HepG2 (cell line): ENCODE measurements around the gene TIPRL. TPM values are rescaled to one million over a fixed set of nuclear protein-coding genes. Genes with fewer than 3 reads are reported as not detected.

Source experiments
- ATAC-seq: fragments of 200-7000 bp; cut with Tn5 transposase; 3 replicates; pipeline ENCODE4 v1.9.1; 2020; ENCODE audit warnings: mild to moderate bottlenecking, moderate library complexity
- BruUV-seq: library from RNA; stranded (reverse); fragments of 400-500 nt; replicated peaks from 2 replicates; lab custom pipeline; 2021; lab: Mats Ljungman, UMichigan
- CTCF ChIA-PET: fragments of 300-600 bp; formaldehyde crosslinking; extraction: SDS; loops from one replicate; lab custom pipeline; 2021; ENCODE audit warnings: low total read pairs, inconsistent platforms, low intra/inter-chr PET ratio; lab: Yijun Ruan, JAX
- POLR2A ChIA-PET: fragments of 350-600 bp; sonication (Branson Sonifier 250); formaldehyde crosslinking; loops from one replicate; lab custom pipeline; 2020; ENCODE audit warnings: antibody characterized with exemption, inconsistent platforms; lab: Yijun Ruan, JAX
- DNase-seq: peaks from one replicate; pipeline ENCODE4 v3.0.0-alpha.2; 2015; ENCODE audit warnings: low spot score
- FAIRE-seq: peaks from 3 replicates; lab custom pipeline; 2011; peaks lifted over from hg19 to GRCh38; lab: Jason Lieb, UNC
- H2AFZ ChIP-seq: one replicate; pipeline ENCODE4 v1.6.1; 2011; ENCODE audit warnings: low read length, inconsistent platforms
- H3K27ac ChIP-seq: fragments of 300-600 bp; 3 replicates; pipeline ENCODE4 v1.8.0; 2011; ENCODE audit warnings: mixed run types, mild to moderate bottlenecking, mixed read lengths, low read length, inconsistent platforms; ENCODE audit not compliant: insufficient read depth; ENCODE audit errors: extremely low read length
- H3K27me3 ChIP-seq, 2 experiments: fragments of 200-600 bp in 1 of 2; 2 replicates in 1 of 2; 3 replicates in 1 of 2; pipeline versions ENCODE4 v1.6.0 to v1.8.0; 2011; ENCODE audit warnings: low read length in 2 of 2, mild to moderate bottlenecking in 2 of 2, moderate library complexity in 2 of 2, inconsistent platforms in 1 of 2; ENCODE audit not compliant: insufficient read depth in 2 of 2, control insufficient read depth in 1 of 2
- H3K36me3 ChIP-seq, 2 experiments: fragments of 200-600 bp in 1 of 2; replicated peaks in 1 of 2; 2 replicates in 1 of 2; 3 replicates in 1 of 2; pipeline versions ENCODE4 v1.5.1 to v1.8.0; 2011; ENCODE audit warnings: low read length in 2 of 2, inconsistent platforms in 1 of 2; ENCODE audit not compliant: insufficient read depth in 2 of 2, control insufficient read depth in 1 of 2
- H3K4me1 ChIP-seq: 2 replicates; pipeline ENCODE4 v1.5.1; 2012; ENCODE audit warnings: low read length, inconsistent platforms; ENCODE audit not compliant: insufficient read depth
- H3K4me2 ChIP-seq: 2 replicates; pipeline ENCODE4 v1.6.0; 2011; ENCODE audit warnings: low read depth, low read length, inconsistent platforms
- H3K4me3 ChIP-seq, 3 experiments: fragments of 200-600 bp in 1 of 3; sonication (generic), shearing (Covaris generic) in 1 of 3; replicated peaks in 1 of 3; 2 replicates each; pipeline ENCODE4 v1.5.1; 2011 to 2016; ENCODE audit warnings: low read length in 3 of 3, inconsistent platforms in 2 of 3, low read depth in 2 of 3, mild to moderate bottlenecking in 2 of 3, control low read depth in 1 of 3, mixed read lengths in 1 of 3; ENCODE audit not compliant: insufficient read depth in 1 of 3
- H3K79me2 ChIP-seq: one replicate; pipeline ENCODE4 v1.6.1; 2011; ENCODE audit warnings: low read length, inconsistent platforms; ENCODE audit not compliant: insufficient read depth
- H3K9ac ChIP-seq: 2 replicates; pipeline ENCODE4 v1.6.0; 2011; ENCODE audit warnings: mild to moderate bottlenecking, low read depth, low read length, inconsistent platforms; ENCODE audit not compliant: insufficient read depth
- H3K9me3 ChIP-seq: 2 replicates; pipeline ENCODE4 v1.5.1; 2012; ENCODE audit warnings: mild to moderate bottlenecking, low read length
- H4K20me1 ChIP-seq: 2 replicates; pipeline ENCODE4 v1.6.0; 2011; ENCODE audit warnings: inconsistent platforms, mild to moderate bottlenecking, low read length, moderate library complexity; ENCODE audit not compliant: insufficient read depth
- HIVEP1 ChIP-seq: sonication (generic); formaldehyde crosslinking; IDR thresholded peaks from 2 replicates; pipeline ENCODE4 v1.4.0; 2020; ENCODE audit warnings: mild to moderate bottlenecking, missing genetic modification reagents
- KDM5B ChIP-seq: sonication (generic); formaldehyde crosslinking; IDR thresholded peaks from 2 replicates; pipeline ENCODE4 v1.4.0; 2020; ENCODE audit warnings: missing genetic modification reagents, mild to moderate bottlenecking, borderline replicate concordance
- LCORL ChIP-seq, 2 experiments: fragments of 450-650 bp in 1 of 2; sonication (generic) in 1 of 2; formaldehyde crosslinking in 1 of 2; IDR thresholded peaks; 2 replicates each; pipeline versions ENCODE4 v1.5.0 to v1.6.1; 2017 to 2020; ENCODE audit warnings: antibody characterized with exemption in 1 of 2, missing genetic modification reagents in 1 of 2
- MTF2 ChIP-seq: sonication (generic); formaldehyde crosslinking; IDR thresholded peaks from 2 replicates; pipeline ENCODE4 v1.5.0; 2020; ENCODE audit warnings: missing genetic modification reagents, borderline replicate concordance
- PRPF4 ChIP-seq: fragments of 200-400 bp; formaldehyde crosslinking; IDR thresholded peaks from 2 replicates; pipeline ENCODE4 v1.6.1; 2016; ENCODE audit warnings: low read length, low read depth; ENCODE audit not compliant: poor library complexity, severe bottlenecking
- SOX6 ChIP-seq, 2 experiments: fragments of 450-650 bp in 1 of 2; sonication (generic) in 1 of 2; formaldehyde crosslinking in 1 of 2; IDR thresholded peaks; 2 replicates each; pipeline versions ENCODE4 v1.4.0 to v1.6.1; 2017 to 2020; ENCODE audit warnings: antibody characterized with exemption in 1 of 2, mild to moderate bottlenecking in 1 of 2, missing genetic modification reagents in 1 of 2
- ZIK1 ChIP-seq: sonication (generic); formaldehyde crosslinking; IDR thresholded peaks from 2 replicates; pipeline ENCODE4 v1.5.0; 2020; ENCODE audit warnings: mild to moderate bottlenecking, low read depth, missing genetic modification reagents, borderline replicate concordance
- ZSCAN21 ChIP-seq: sonication (generic); formaldehyde crosslinking; IDR thresholded peaks from 2 replicates; pipeline ENCODE4 v1.8.0; 2022; ENCODE audit warnings: mild to moderate bottlenecking, missing genetic modification reagents, moderate library complexity, borderline replicate concordance
- WGBS: methylation state at CpG from one replicate; pipeline ENCODE4 v1.1.6; 2017; ENCODE audit warnings: low lambda C conversion rate; 5-methylcytosine and 5-hydroxymethylcytosine counted together
- in situ Hi-C: cut with HindIII; loops from 2 replicates; pipeline ENCODE4 v1.10.0; 2017; ENCODE audit warnings: low pct_unique_long_range_greater_than_20kb; ENCODE audit not compliant: extremely low pct_ligation_motif_present
- intact Hi-C: fragments of 100-400 bp; cut with micrococcal nuclease; formaldehyde crosslinking; loops from one replicate; pipeline ENCODE4 v1.10.0; 2022; ENCODE audit not compliant: unreplicated experiment
- polyA plus RNA-seq, 8 experiments: library from polyadenylated mRNA; depleted of rRNA in 3 of 8; stranded (reverse) in 7 of 8; unstranded in 1 of 8; fragments of >200 nt; fragmentation: Illumina TruSeq in 4 of 8; extraction: Trizol in 4 of 8; gene quantifications; 2 replicates each; pipeline versions ENCODE4 v1.2.1 to v1.2.3, GENCODE V29; 2011 to 2016; ENCODE audit warnings: low read depth in 4 of 8, missing spikeins in 1 of 8, mixed read lengths in 1 of 8; ENCODE audit not compliant: insufficient read depth in 1 of 8
- total RNA-seq, 5 experiments: library from RNA; depleted of rRNA; stranded (reverse); fragments of >200 nt; fragmentation: Illumina TruSeq; extraction: Trizol; gene quantifications; 2 replicates each; pipeline ENCODE4 v1.2.3, GENCODE V29; 2016; ENCODE audit warnings: low read depth in 1 of 5
- TF ChIP-seq, protein P1 (sequence below): sonication (generic); formaldehyde crosslinking; IDR thresholded peaks from 2 replicates; pipeline ENCODE4 v1.4.0; 2020; ENCODE audit warnings: missing genetic modification reagents
- TF ChIP-seq, protein P2 (sequence below): sonication (generic); formaldehyde crosslinking; IDR thresholded peaks from 2 replicates; pipeline ENCODE4 v1.5.1; 2020; ENCODE audit warnings: missing genetic modification reagents, mild to moderate bottlenecking, borderline replicate concordance
- TF ChIP-seq, protein P3 (sequence below): sonication (generic); formaldehyde crosslinking; IDR thresholded peaks from 2 replicates; pipeline ENCODE4 v1.5.1; 2020; ENCODE audit warnings: mild to moderate bottlenecking, missing genetic modification reagents, moderate library complexity

Gene TIPRL
- total and polyA plus RNA-seq, 2 of the 13 experiments (the other 11 are each of a cell fraction or from before 2014, with no cell fraction given), result 10.1 to 22.8 TPM

DNA sequence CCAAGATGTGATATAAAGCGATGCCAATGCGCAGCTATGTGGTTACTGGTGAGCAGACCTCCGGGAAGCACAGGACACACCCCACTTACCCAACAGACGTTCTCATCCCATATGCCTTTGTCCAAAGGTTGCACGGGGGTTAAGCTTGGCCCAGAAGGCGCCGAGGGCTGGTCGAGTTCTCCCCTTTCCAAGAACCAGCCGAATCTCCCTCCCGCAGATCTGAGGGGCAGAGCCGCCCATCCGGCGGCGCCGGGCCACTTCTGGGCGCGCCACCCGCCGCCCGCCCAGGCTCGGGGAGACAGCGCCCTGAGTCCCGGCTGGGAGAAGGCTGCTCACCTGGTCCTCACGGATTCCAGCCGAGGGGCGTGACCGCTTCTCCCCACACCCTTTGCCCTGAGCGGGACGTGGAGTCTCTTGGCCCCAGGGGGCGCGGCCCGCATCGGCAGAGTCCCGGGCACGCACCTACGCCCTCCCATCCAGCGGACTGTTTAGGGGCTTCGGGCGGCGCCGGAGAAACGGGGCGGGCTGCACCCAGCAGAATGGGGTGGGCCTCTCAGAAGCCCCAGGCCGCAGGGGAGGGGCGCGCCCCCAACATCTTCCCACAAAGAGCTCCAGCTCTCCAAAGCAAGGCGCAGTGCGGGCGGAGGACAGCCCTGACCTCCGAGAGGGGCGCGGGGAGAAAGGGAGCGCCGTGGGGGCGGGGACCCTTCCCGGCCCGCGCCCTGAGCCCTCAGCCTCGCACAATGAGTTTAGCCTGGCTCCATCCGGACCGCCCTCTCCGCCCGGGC is 42.6 kb upstream of the TIPRL start:
- H2AFZ ChIP-seq, result no peak overlapping the region
- in situ Hi-C loops, result no loop called here
- ChIA-PET CTCF (interaction anchor here (1.4 kb wide), 1 partner anchor 10 kb away, joined by 3 read pairs; no protein-coding TSS in a partner anchor), POLR2A (no interaction called here)
- intact Hi-C loops, result no loop called here
- ATAC-seq (peak; percentile 62), DNase-seq (no peak), FAIRE-seq (no peak)
- H3K9ac ChIP-seq, result no peak overlapping the region
- peaks cover 16% of the 10 kb centered on the region for H3K4me1 ChIP-seq
- peak overlapping the region; percentile 83 for H3K4me2 ChIP-seq
- H3K79me2 ChIP-seq, result no peaks in the 10 kb centered on the region
- H3K27ac ChIP-seq, result no peak overlapping the region
- 2% methylated on average over 7 of the region's 63 CpGs for WGBS
- H3K9me3 ChIP-seq, result no peaks in the 10 kb centered on the region
- H3K27me3 ChIP-seq, result peaks cover 0 to 34% of the 10 kb centered on the region in 2 experiments; a peak in 4 of 5 replicates
- no TSS peak for BruUV-seq
- H3K36me3 ChIP-seq, result no peaks in the 10 kb centered on the region
- no peaks in the 10 kb centered on the region for H4K20me1 ChIP-seq
- peak overlapping the region; percentile 57 to 71 (median 64) for H3K4me3 ChIP-seq
- TF ChIP-seq LCORL (IDR thresholded peaks at IDR 0.05) (no peak), LCORL (CRISPR knock-in tag; IDR thresholded peaks at IDR 0.05) (0 out of 2 replicates have a peak, but pooled peaks have one; percentile 28), KDM5B (CRISPR knock-in tag) (0 out of 2 replicates have a peak, but pooled peaks have one; percentile 25), ZIK1 (0 out of 2 replicates have a peak, but pooled peaks have one; percentile 26), HIVEP1 (CRISPR knock-in tag) (0 out of 2 replicates have a peak, but pooled peaks have one; percentile 21), ZSCAN21 (no peak), SOX6 (IDR thresholded peaks at IDR 0.05) (no peak), SOX6 (CRISPR knock-in tag; IDR thresholded peaks at IDR 0.05) (0 out of 2 replicates have a peak, but pooled peaks have one; percentile 13), MTF2 (CRISPR knock-in tag) (peak; percentile 91), PRPF4 (no peak)
- TF ChIP-seq, protein P1, sequence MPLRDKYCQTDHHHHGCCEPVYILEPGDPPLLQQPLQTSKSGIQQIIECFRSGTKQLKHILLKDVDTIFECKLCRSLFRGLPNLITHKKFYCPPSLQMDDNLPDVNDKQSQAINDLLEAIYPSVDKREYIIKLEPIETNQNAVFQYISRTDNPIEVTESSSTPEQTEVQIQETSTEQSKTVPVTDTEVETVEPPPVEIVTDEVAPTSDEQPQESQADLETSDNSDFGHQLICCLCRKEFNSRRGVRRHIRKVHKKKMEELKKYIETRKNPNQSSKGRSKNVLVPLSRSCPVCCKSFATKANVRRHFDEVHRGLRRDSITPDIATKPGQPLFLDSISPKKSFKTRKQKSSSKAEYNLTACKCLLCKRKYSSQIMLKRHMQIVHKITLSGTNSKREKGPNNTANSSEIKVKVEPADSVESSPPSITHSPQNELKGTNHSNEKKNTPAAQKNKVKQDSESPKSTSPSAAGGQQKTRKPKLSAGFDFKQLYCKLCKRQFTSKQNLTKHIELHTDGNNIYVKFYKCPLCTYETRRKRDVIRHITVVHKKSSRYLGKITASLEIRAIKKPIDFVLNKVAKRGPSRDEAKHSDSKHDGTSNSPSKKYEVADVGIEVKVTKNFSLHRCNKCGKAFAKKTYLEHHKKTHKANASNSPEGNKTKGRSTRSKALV (CRISPR knock-in tag), result peak; percentile 82; the same call in 1 of the 2 replicates
- TF ChIP-seq, protein P2, sequence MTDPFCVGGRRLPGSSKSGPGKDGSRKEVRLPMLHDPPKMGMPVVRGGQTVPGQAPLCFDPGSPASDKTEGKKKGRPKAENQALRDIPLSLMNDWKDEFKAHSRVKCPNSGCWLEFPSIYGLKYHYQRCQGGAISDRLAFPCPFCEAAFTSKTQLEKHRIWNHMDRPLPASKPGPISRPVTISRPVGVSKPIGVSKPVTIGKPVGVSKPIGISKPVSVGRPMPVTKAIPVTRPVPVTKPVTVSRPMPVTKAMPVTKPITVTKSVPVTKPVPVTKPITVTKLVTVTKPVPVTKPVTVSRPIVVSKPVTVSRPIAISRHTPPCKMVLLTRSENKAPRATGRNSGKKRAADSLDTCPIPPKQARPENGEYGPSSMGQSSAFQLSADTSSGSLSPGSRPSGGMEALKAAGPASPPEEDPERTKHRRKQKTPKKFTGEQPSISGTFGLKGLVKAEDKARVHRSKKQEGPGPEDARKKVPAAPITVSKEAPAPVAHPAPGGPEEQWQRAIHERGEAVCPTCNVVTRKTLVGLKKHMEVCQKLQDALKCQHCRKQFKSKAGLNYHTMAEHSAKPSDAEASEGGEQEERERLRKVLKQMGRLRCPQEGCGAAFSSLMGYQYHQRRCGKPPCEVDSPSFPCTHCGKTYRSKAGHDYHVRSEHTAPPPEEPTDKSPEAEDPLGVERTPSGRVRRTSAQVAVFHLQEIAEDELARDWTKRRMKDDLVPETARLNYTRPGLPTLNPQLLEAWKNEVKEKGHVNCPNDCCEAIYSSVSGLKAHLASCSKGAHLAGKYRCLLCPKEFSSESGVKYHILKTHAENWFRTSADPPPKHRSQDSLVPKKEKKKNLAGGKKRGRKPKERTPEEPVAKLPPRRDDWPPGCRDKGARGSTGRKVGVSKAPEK (CRISPR knock-in tag), result 0 out of 2 replicates have a peak, but pooled peaks have one; percentile 13
- TF ChIP-seq, protein P3, sequence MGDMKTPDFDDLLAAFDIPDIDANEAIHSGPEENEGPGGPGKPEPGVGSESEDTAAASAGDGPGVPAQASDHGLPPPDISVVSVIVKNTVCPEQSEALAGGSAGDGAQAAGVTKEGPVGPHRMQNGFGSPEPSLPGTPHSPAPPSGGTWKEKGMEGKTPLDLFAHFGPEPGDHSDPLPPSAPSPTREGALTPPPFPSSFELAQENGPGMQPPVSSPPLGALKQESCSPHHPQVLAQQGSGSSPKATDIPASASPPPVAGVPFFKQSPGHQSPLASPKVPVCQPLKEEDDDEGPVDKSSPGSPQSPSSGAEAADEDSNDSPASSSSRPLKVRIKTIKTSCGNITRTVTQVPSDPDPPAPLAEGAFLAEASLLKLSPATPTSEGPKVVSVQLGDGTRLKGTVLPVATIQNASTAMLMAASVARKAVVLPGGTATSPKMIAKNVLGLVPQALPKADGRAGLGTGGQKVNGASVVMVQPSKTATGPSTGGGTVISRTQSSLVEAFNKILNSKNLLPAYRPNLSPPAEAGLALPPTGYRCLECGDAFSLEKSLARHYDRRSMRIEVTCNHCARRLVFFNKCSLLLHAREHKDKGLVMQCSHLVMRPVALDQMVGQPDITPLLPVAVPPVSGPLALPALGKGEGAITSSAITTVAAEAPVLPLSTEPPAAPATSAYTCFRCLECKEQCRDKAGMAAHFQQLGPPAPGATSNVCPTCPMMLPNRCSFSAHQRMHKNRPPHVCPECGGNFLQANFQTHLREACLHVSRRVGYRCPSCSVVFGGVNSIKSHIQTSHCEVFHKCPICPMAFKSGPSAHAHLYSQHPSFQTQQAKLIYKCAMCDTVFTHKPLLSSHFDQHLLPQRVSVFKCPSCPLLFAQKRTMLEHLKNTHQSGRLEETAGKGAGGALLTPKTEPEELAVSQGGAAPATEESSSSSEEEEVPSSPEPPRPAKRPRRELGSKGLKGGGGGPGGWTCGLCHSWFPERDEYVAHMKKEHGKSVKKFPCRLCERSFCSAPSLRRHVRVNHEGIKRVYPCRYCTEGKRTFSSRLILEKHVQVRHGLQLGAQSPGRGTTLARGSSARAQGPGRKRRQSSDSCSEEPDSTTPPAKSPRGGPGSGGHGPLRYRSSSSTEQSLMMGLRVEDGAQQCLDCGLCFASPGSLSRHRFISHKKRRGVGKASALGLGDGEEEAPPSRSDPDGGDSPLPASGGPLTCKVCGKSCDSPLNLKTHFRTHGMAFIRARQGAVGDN (CRISPR knock-in tag), result peak; percentile 41; the same call in 1 of the 2 replicates
